Measurements from ENCODE around the gene AKAP14.
"Not testable (repeated sequence)": the region's sequence is repeated elsewhere in the genome, so short reads cannot be mapped to it uniquely, and the experiment has no call there.

The AKAP14 gene

DNA sequence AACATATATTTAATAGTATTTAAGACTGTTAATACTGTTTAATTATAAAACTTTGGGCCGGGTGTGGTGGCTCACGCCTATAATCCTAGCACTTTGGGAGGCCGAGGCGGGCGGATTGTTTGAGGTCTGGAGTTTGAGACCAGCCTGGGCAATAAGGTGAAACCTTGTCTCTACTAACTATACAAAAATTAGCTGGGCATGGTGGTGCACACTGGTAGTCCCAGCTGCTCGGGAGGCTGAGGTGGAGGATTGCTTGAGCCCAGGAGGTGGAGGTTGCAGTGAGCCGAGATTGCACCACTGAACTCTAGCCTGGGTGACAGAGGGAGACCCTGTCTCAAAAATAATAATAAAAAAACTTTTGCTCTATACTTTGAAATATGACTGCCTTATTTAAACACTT, 26.7 kb downstream of the AKAP14 start:
- not testable (repeated sequence) for DNase-seq (ENCODE audit: low read depth in 2 of 2)

DNA sequence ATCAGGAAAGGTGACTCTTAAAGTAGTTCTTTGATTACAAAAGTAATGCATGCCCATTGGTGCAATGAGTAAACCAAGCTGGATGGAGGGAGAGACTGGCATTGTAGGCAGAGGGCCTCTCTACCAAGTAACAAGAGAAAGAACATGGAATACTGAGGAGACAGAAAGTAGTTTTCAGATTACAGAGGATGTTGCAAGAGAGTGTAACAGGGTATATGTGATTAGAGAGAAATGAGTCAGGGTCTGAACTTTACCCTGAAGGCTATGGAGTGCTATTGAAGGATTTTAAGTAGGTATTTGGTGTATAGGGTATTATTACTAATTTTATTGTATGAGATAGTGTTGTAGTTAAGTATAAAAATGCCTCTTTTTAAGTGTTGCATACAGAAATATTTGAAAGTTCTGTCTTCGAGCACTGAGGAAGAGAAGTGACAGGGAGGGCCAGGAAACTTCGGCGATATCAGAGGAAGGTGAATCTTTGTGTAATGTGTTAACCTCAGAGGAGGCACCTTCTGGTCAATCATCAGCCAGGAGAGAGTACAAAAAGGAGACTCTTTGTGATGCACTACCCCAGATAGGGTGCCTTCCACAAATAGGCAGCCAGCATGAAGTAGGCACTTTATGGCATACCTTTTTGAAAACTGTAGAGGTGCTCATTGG, 39.7 kb downstream of the AKAP14 start:
- DNase-seq (ENCODE audit: low read depth in 2 of 2) = no peak

DNA sequence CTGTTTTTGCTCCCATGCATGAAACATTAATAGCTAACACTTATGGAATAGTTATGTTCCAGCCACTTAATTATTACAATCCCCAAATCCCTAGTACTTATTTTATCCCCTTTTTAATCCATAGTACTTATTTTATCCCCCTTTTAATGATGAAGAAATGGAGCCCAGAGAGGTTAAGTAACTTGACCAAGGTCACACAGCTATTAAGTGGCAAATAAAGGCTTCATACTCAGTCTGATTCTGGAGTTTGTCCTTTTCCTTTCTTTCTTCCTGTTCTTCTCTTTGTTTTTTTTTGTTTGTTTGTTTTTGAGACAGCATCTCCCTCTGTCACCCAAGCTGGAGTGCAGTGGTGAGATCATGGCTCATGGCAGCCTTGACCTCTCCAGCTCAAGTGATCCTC, 45.6 kb downstream of the AKAP14 start:
- DNase-seq (ENCODE audit: low read depth in 2 of 2) = no peak

DNA sequence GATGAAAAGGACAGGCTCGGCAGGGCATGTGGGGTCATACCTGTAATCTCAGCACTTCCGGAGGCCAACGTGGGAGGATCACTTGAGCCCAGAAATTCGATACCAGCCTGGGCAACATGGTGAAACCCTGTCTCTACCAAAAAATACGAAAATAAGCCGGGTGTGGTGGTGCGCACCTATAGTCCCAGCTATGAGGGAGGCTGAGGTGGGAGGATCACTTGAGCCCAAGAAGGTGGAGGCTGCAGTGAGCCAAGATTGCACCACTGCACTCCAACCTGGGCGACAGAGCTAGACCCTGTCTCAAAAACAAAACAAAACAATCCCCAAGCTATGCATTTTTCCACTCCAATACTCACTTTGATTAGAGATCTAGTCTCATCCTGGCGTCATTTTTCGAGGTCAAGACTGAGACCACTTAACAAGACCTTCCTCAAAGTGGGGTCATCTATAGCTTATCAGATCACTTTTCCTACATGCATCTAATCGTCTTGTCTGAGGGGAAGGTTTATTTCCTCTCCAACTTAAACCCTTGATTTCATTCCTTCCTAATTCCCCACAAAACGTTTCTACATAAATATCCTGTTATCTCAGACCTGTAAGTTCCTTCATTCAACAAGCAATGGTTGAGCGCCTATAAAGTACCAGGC, 46.6 kb downstream of the AKAP14 start:
- DNase-seq (ENCODE audit: low read depth in 2 of 2) = no peak

DNA sequence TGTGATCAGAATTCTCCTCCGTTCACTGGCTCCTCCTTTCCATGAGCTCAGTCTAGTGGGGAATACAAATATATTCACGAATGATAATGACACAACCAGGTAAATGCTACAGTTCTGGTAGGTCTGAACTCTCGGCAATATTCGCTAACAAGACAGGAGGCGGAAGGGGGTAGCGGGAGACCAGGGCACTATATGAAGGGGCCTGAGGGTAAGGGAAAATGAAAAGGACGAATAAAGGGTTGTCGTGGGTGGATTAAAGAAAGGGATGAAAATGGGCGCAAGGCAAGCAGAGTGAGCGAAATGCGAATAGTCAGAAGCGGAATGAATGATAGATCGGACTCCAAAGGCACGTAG, 47.1 kb downstream of the AKAP14 start:
- DNase-seq (ENCODE audit: low read depth in 2 of 2) = no peak

DNA sequence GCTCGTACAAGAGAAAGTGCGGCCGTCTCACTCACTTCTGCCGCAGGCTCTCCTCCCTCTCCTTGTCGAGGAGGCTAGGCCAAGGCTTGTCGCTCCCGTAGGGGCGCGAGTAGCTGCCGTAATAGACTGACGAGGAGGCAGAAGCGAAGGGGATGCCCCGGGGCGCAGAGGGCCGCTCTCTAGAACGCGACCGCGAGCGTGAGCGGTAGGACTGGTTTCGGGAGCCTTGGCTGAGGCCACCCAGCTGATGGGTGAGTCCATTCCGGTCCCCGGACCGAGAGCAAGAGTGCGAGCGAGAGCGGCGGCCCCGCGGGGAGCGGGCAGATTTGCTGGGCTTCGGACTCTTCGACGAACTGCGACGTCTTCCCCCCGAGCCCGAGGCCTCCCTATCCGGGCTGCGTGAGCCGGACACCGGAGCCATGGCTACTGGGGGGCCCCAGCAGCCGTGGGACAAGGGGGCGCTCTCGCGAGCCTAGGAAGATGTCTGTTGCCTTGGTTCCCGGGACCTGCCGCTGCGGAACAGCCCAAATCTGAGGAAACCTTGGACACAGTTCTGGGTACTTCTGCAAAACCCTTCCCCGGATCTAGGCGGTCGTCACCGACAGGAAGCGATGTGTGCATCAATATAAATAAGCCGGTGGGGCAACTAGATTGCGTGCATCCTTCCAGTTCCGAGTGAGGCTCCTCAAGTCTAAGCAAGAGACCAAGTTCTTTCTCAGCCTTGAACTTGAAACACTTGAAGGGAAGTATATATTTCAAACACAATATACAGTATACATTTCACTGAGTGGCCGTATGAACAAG, 47.7 kb downstream of the AKAP14 start, which contains the start of gene NKAP:
Gene NKAP (minus strand): TSS at position 567 of the 804 bp plus-strand sequence. CDS start 146 bp downstream, at position 421.
- DNase-seq (ENCODE audit: low read depth in 2 of 2) = peak; percentile 52 to 58

DNA sequence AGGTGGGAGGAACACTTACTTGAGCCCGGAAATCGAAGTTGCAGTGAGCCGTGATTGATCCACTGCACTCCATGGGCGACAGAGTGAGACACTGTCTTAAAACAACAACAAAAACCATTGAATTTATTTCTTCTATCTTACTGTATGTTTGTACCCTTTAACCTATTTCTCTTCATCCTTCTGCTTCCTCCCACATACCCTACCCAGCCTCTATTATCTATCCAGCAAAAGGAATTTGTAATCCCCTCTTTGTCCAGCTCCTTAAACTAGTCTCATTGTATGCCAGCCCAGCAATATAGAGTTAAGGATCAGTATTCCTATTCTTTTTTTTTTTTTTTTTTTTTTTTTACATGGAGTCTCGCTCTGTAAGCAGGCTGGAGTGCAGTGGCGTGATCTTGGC, 49.8 kb downstream of the AKAP14 start:
- no peak for DNase-seq (ENCODE audit: low read depth in 2 of 2)

DNA sequence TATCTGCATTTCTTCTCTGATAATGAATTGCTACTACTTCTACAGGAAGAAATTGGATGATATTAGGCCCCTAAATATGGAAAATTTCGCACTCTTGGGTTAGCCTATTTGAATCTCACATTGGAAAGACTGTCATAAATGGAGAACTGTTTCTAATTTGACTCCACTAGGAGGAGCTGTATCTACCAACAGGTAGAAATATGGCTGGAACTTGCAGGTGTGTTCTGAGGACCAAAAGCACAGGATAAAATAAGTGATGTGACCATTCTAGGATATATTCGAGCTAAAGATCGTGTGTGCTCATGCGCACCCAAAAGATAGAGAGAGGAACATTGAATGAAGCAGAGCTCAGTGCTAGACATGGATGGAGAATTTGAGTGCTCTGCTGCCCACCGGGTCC, 52.7 kb downstream of the AKAP14 start:
- DNase-seq (ENCODE audit: low read depth in 2 of 2) = no peak

DNA sequence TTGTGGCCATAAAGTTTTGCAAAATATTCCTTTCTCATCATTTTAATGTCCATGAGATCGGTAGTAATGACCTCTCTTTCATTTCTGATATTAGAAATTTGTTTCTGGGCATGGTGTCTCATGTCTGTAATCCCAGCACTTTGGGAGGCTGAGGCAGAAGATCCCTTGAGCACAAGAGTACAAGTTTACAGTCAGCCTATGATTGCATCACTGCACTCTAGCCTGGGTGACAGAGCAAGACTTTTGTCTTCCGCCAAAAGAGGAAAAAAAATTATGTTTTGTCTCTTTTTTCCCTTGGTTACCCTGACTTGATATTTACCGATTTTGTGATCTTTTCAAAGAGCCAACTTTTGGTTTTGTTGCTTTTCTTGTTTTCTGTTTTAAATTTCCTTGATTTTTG, 58.7 kb downstream of the AKAP14 start:
- no peak for DNase-seq (ENCODE audit: low read depth in 2 of 2)

DNA sequence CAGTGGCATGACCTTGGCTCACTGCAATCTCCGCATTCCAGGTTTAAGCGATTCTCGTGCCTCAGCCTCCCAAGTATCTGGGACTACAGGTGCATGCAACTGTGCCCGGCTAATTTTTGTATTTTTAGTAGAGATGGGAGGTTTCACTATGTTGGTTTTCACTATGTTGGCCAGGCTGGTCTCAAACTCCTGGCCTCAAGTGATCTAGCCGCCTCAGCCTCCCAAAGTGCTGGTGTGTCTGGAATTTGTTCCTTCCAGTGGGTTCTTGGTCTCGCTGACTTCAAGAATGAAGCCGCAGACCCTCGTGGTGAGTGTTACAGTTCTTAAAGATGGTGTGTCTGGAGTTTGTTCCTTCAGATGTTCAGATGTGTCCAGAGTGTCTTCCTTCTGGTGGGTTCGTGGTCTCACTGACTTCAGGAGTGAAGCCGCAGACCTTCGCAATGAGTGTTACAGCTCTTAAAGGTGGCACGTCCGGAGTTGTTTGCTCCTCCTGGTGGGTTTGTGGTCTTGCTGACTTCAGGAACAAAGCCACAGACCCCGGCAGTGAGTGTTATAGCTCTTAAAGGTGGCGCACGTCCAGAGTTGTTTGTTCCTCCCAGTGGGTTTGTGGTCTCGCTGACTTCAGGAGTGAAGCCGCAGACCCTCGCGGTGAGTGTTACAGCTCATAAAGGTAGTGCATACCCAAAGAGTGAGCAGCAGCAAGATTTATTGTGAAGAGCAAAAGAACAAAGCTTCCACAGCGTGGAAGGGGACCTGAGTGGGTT, 60.3 kb downstream of the AKAP14 start:
- DNase-seq (ENCODE audit: low read depth in 2 of 2) = peak in 1 of 2 donors; percentile 2

DNA sequence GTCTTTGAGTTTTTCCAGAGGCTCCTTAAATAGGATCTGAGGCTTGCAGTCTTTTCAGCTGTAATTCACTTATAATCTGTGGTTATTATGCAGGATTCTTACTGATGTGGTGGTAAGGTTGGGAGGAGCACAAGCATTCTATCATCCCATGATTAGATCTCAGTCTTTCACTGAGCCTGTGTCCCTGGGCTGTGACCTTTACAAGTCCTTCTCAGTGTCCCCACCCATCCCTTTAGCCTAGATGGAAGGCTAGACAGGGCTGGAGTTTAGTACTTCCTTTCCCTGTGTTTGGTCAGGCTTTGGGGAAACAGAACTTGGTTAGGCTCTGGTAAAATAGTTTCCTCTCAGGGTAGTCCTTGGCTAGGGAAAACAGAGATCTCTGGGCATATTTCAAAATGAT, 64.9 kb downstream of the AKAP14 start:
- no peak for DNase-seq (ENCODE audit: low read depth in 2 of 2)

DNA sequence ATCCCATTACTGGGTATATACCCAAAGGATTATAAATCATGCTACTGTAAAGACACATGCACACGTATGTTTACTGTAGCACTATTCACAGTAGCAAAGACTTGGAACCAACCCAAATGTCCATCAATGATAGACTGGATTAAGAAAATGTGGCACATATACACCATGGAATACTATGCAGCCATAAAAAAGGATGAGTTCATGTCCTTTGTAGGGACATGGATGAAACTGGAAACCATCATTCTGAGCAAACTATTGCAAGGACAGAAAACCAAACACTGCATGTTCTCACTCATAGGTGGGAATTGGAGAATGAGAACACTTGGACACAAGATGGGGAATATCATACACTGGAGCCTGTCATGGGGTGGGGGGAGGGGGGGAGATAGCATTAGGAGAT, 71.1 kb downstream of the AKAP14 start:
- not testable (repeated sequence) for DNase-seq (ENCODE audit: low read depth in 2 of 2)
